AG04450 (cell line): Measurements from ENCODE around the gene SCN4A. TPM values are rescaled to one million over a fixed set of nuclear protein-coding genes. Genes with fewer than 3 reads are reported as not detected.

Source experiments
- CTCF ChIA-PET: fragments of 300-600, 350-600 bp; formaldehyde crosslinking; extraction: SDS; loops from one replicate; lab custom pipeline; 2022; ENCODE audit warnings: antibody characterized with exemption, inconsistent platforms; lab: Charles Lee
- POLR2A ChIA-PET: fragments of 350-600 bp; formaldehyde crosslinking; extraction: SDS; loops from one replicate; lab custom pipeline; 2021; ENCODE audit warnings: antibody characterized with exemption, inconsistent platforms; lab: Yijun Ruan, JAX
- DNase-seq: peaks from one replicate; pipeline ENCODE4 v3.0.0-alpha.2; 2011; ENCODE audit warnings: low read depth, low spot score
- H3K27ac ChIP-seq: one replicate; pipeline ENCODE4 v1.5.1; 2012; ENCODE audit warnings: low read depth, low read length, control low read depth
- H3K27me3 ChIP-seq: one replicate; pipeline ENCODE4 v1.6.0; 2012; ENCODE audit warnings: low read length; ENCODE audit not compliant: control insufficient read depth, insufficient read depth
- H3K4me3 ChIP-seq: 2 replicates; pipeline ENCODE4 v1.5.1; 2011; ENCODE audit warnings: mild to moderate bottlenecking, low read depth, low read length, control low read depth
- H3K9me3 ChIP-seq: 2 replicates; pipeline ENCODE4 v1.5.1; 2012; ENCODE audit warnings: low read length; ENCODE audit not compliant: control insufficient read depth, insufficient read depth
- CTCF ChIP-seq: IDR thresholded peaks from 2 replicates; pipeline ENCODE4 v1.5.1; 2011; ENCODE audit warnings: low read depth, low read length, control low read depth, inconsistent platforms
- polyA plus RNA-seq: library from polyadenylated mRNA; depleted of rRNA; stranded (reverse); fragments of >200 nt; gene quantifications from 2 replicates; pipeline ENCODE4 v1.2.3, GENCODE V29; 2011

SCN4A gene
- polyA plus RNA-seq, 1 experiment, result 0.01 TPM

GRCh38 chr17:63955791-63956190, 16.9 kb downstream of the SCN4A start:
- TF ChIP-seq CTCF, result no peak
- Histone ChIP-seq H3K27me3 (peaks cover 11% of the 10 kb centered on the region), H3K9me3 (no peaks in the 10 kb centered on the region), H3K27ac (no peak overlapping the region), H3K4me3 (no peak overlapping the region)
- DNase-seq, result no peak
- ChIA-PET POLR2A (interaction anchor here (0.6 kb wide), 1 partner anchor 681 kb away, joined by 8 read pairs; no protein-coding TSS in a partner anchor), CTCF (interaction anchor here (1.6 to 4.9 kb wide), 2 partner anchors 9 to 44 kb away, joined by 5 to 41 read pairs; partner anchors contain the start of gene CSHL1)

DNA sequence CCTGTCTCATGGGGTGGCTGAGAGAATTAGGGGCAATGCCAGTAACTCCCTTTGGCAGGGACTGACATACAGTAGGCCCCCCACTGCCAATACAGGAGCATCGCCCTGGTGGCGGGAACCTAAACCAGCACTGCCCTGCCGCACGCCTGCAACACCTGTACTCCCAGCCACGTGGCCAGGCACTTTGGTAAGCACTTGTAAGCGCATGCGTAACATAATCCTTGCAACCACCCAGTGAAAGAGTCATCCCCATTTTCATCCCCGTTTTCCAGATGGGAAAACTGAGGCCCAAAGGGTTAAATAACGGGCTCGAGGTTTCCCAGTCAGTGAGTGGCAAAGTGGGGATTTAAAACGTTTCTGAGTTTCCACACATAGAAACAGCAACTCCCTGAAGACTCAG, 17.5 kb downstream of the SCN4A start:
- Histone ChIP-seq H3K9me3 (no peaks in the 10 kb centered on the region), H3K27ac (no peak overlapping the region), H3K4me3 (no peak overlapping the region), H3K27me3 (peaks cover 17% of the 10 kb centered on the region)
- CTCF ChIA-PET, result interaction anchor here (4.9 kb wide), 1 partner anchor 9 kb away, joined by 41 read pairs; no protein-coding TSS in a partner anchor
- no peak for TF ChIP-seq CTCF
- POLR2A ChIA-PET, result no interaction called here
- no peak for DNase-seq

- ChIA-PET CTCF (interaction anchor here (4.9 kb wide), 1 partner anchor 8 kb away, joined by 41 read pairs; no protein-coding TSS in a partner anchor), POLR2A (no interaction called here)
- Histone ChIP-seq H3K9me3 (no peaks in the 10 kb centered on the region), H3K27me3 (peaks cover 14% of the 10 kb centered on the region), H3K27ac (no peak overlapping the region), H3K4me3 (no peak overlapping the region)
- no peak for DNase-seq
- TF ChIP-seq CTCF, result no peak
Measured at GRCh38 chr17:63954402-63955063, 18.2 kb downstream of the SCN4A start.

- DNase-seq, result no peak
- CTCF ChIA-PET, result interaction anchor here (1.0 kb wide), 1 partner anchor 10 kb away, joined by 11 read pairs; no protein-coding TSS in a partner anchor
- Histone ChIP-seq H3K27me3 (peaks cover 21% of the 10 kb centered on the region), H3K27ac (no peak overlapping the region), H3K4me3 (no peak overlapping the region), H3K9me3 (no peaks in the 10 kb centered on the region)
- POLR2A ChIA-PET, result no interaction called here
- no peak; the same call in 1 of the 2 replicates for TF ChIP-seq CTCF
Measured at GRCh38 chr17:63950940-63951907, 21.5 kb downstream of the SCN4A start.
